PC-3 (cell line): ENCODE results near the gene TAOK3.

ENCODE experiments used
- EZH2phosphoT487 ChIP-seq: fragments of 300-600 bp; sonication (generic); IDR thresholded peaks from 2 replicates; pipeline ENCODE4 v1.6.1; 2018; ENCODE audit warnings: mild to moderate bottlenecking, antibody characterized with exemption, low read length, borderline replicate concordance
- TF ChIP-seq, protein P1 (sequence below): fragments of 300-600 bp; sonication (generic); conservative IDR thresholded peaks from 2 replicates; pipeline ENCODE4 v1.5.1; 2017; ENCODE audit warnings: antibody characterized with exemption, low read depth, mild to moderate bottlenecking, low read length

GRCh38 chr12:118107694-118108093 is 265.0 kb downstream of the TAOK3 start:
- TF ChIP-seq, protein P1, sequence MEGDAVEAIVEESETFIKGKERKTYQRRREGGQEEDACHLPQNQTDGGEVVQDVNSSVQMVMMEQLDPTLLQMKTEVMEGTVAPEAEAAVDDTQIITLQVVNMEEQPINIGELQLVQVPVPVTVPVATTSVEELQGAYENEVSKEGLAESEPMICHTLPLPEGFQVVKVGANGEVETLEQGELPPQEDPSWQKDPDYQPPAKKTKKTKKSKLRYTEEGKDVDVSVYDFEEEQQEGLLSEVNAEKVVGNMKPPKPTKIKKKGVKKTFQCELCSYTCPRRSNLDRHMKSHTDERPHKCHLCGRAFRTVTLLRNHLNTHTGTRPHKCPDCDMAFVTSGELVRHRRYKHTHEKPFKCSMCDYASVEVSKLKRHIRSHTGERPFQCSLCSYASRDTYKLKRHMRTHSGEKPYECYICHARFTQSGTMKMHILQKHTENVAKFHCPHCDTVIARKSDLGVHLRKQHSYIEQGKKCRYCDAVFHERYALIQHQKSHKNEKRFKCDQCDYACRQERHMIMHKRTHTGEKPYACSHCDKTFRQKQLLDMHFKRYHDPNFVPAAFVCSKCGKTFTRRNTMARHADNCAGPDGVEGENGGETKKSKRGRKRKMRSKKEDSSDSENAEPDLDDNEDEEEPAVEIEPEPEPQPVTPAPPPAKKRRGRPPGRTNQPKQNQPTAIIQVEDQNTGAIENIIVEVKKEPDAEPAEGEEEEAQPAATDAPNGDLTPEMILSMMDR, result no peak
- no peak for TF ChIP-seq EZH2phosphoT487
